ENCODE results near the gene RNF157. TPM values are rescaled to one million over a fixed set of nuclear protein-coding genes. Genes with fewer than 3 reads are reported as not detected.

Gene RNF157
- total and polyA plus RNA-seq, 2 of the 4 experiments (the other 2 are of a cell fraction), result 0.54 to 1.3 TPM

DNA sequence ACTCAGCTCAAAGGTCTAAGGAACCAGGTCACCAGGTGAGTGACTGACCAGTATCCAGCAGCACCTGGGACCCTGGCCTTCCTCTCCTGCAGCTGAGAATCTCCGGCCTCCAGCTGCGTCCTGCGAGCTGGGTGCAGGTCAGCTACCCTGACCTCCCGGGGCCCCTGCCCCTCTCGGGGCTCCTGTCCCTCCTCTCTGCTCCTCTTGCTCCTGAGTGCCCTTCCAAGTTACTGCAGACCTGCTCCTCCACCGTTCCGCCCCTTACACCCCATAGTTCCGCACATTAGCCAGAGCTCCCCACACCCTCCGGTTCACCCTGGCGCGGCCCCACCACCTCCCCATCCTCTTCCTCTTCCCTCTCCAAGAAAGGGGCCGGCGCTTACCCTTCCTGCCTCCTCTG, 109.8 kb downstream of the RNF157 start:
- Histone ChIP-seq H4K20me1 (ENCODE audit: insufficient read depth, low read length) (no peaks in the 10 kb centered on the region), H2AK5ac (ENCODE audit: low read depth, low read length) (no peak overlapping the region), H3K79me1 (ENCODE audit: low read depth in 1 of 2, low read length in 2 of 2) (no peaks in the 10 kb centered on the region), H3K27ac (ENCODE audit: insufficient read depth, low read length) (no peak overlapping the region), H3K56ac (ENCODE audit: extremely low read depth, insufficient read depth, low read length) (no peak overlapping the region), H2AFZ (replicated peaks; ENCODE audit: low read length, poor library complexity) (no peak overlapping the region), H3K27me3 (ENCODE audit: control insufficient read depth, insufficient read depth, low read length) (peaks cover 53% of the 10 kb centered on the region), H3K36me3 (ENCODE audit: control insufficient read depth, insufficient read depth, low read length) (no peaks in the 10 kb centered on the region), H4K91ac (ENCODE audit: insufficient read depth, low read depth, low read length) (no peak overlapping the region), H3K4me2 (ENCODE audit: low read depth, low read length) (no peak overlapping the region), H4K8ac (ENCODE audit: low read depth in 2 of 2, low read length in 2 of 2) (no peak overlapping the region), H2BK120ac (ENCODE audit: low read depth, low read length) (no peak overlapping the region), H3K23ac (ENCODE audit: low read depth, low read length) (no peak overlapping the region), H2AK9ac (replicated peaks; ENCODE audit: low read depth, low read length, poor library complexity) (no peak overlapping the region), H2BK5ac (ENCODE audit: low read depth, low read length, poor library complexity, severe bottlenecking) (no peak overlapping the region), H4K5ac (ENCODE audit: low read depth, low read length) (no peak overlapping the region), H3K9me3 (ENCODE audit: control insufficient read depth, insufficient read depth, low read length) (no peaks in the 10 kb centered on the region), H3K4me3 (ENCODE audit: insufficient read depth, low read depth, low read length) (no peak overlapping the region), H3K9ac (ENCODE audit: low read depth, low read length) (no peak overlapping the region), H2BK15ac (ENCODE audit: low read depth, low read length) (no peak overlapping the region), H3K18ac (ENCODE audit: low read depth, low read length) (no peak overlapping the region), H3K4ac (ENCODE audit: low read depth, low read length) (no peak overlapping the region), H2BK20ac (ENCODE audit: low read depth, low read length) (no peak overlapping the region), H3K4me1 (ENCODE audit: control insufficient read depth, insufficient read depth, low read length) (no peaks in the 10 kb centered on the region), H3K9me1 (ENCODE audit: insufficient read depth, low read length) (no peaks in the 10 kb centered on the region), H3K14ac (replicated peaks; ENCODE audit: low read depth, low read length) (no peak overlapping the region)
- POLR2A ChIA-PET (ENCODE audit: unreplicated experiment), result no interaction called here
- no peak for TF ChIP-seq FOS (IDR thresholded peaks at IDR 0.05; ENCODE audit: low read depth, low read length)
- TF ChIP-seq, protein P1, sequence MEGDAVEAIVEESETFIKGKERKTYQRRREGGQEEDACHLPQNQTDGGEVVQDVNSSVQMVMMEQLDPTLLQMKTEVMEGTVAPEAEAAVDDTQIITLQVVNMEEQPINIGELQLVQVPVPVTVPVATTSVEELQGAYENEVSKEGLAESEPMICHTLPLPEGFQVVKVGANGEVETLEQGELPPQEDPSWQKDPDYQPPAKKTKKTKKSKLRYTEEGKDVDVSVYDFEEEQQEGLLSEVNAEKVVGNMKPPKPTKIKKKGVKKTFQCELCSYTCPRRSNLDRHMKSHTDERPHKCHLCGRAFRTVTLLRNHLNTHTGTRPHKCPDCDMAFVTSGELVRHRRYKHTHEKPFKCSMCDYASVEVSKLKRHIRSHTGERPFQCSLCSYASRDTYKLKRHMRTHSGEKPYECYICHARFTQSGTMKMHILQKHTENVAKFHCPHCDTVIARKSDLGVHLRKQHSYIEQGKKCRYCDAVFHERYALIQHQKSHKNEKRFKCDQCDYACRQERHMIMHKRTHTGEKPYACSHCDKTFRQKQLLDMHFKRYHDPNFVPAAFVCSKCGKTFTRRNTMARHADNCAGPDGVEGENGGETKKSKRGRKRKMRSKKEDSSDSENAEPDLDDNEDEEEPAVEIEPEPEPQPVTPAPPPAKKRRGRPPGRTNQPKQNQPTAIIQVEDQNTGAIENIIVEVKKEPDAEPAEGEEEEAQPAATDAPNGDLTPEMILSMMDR (conservative IDR thresholded peaks at IDR 0.05; ENCODE audit: low read depth, low read length), result no peak
- TF ChIP-seq BHLHE40 (IDR thresholded peaks at IDR 0.05; ENCODE audit: low read depth, low read length), result no peak
- no peak for TF ChIP-seq MAZ (IDR thresholded peaks at IDR 0.05; ENCODE audit: borderline replicate concordance, low read depth, low read length)
- no peak for TF ChIP-seq MXI1 (IDR thresholded peaks at IDR 0.05; ENCODE audit: borderline replicate concordance, low read depth, low read length)
- no peak for TF ChIP-seq SMC3 (IDR thresholded peaks at IDR 0.05; ENCODE audit: low read depth, low read length)
- TF ChIP-seq, protein P2, sequence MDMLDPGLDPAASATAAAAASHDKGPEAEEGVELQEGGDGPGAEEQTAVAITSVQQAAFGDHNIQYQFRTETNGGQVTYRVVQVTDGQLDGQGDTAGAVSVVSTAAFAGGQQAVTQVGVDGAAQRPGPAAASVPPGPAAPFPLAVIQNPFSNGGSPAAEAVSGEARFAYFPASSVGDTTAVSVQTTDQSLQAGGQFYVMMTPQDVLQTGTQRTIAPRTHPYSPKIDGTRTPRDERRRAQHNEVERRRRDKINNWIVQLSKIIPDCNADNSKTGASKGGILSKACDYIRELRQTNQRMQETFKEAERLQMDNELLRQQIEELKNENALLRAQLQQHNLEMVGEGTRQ (IDR thresholded peaks at IDR 0.05; ENCODE audit: low read depth, low read length), result no peak
- no peak for TF ChIP-seq CEBPB (IDR thresholded peaks at IDR 0.05; ENCODE audit: low read depth, low read length)
- TF ChIP-seq POLR2A (IDR thresholded peaks at IDR 0.05; ENCODE audit: low read depth, low read length), result no peak
- no peak for TF ChIP-seq RCOR1 (IDR thresholded peaks at IDR 0.05; ENCODE audit: insufficient replicate concordance, low read length)
- no peak for TF ChIP-seq RFX5 (IDR thresholded peaks at IDR 0.05; ENCODE audit: low read depth, low read length)
- TF ChIP-seq CHD1 (IDR thresholded peaks at IDR 0.05; ENCODE audit: low read depth, low read length), result no peak
- TF ChIP-seq MAFK (IDR thresholded peaks at IDR 0.05; ENCODE audit: low read depth, low read length), result no peak
- TF ChIP-seq, protein P3, sequence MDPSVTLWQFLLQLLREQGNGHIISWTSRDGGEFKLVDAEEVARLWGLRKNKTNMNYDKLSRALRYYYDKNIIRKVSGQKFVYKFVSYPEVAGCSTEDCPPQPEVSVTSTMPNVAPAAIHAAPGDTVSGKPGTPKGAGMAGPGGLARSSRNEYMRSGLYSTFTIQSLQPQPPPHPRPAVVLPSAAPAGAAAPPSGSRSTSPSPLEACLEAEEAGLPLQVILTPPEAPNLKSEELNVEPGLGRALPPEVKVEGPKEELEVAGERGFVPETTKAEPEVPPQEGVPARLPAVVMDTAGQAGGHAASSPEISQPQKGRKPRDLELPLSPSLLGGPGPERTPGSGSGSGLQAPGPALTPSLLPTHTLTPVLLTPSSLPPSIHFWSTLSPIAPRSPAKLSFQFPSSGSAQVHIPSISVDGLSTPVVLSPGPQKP (IDR thresholded peaks at IDR 0.05; ENCODE audit: borderline replicate concordance, low read depth, low read length), result no peak
- DNase-seq (no peak), ATAC-seq (ENCODE audit: low read depth) (no peak)
- in situ Hi-C loops (cut with MboI; ENCODE audit: low sequenced_read_pairs), result no loop called here
- 31% methylated on average over 12 of the region's 13 CpGs; no CpG with 5 or more reads in 1 of the 2 experiments for WGBS, 2 experiments (ENCODE audit: extremely low coverage in 2 of 2, insufficient read length in 1 of 2)
- BruUV-seq (replicated peaks), result no TSS peak
- dilution Hi-C loops (cut with HindIII; ENCODE audit: low sequenced_read_pairs, unreplicated experiment), result no loop called here
- CTCF ChIA-PET, result interaction anchor here (0.6 kb wide), 1 partner anchor 144 kb away, joined by 3 read pairs; no protein-coding TSS in a partner anchor
- intact Hi-C loops (cut with micrococcal nuclease), result no loop called here

Measured in IMR-90 (cell line).